SW480 (cell line): ENCODE measurements around the gene GNAI1.

ENCODE experiments used
- DNase-seq: peaks from one replicate; pipeline ENCODE4 v3.0.0-alpha.2; 2016; ENCODE audit warnings: low spot score

Gene GNAI1

DNA sequence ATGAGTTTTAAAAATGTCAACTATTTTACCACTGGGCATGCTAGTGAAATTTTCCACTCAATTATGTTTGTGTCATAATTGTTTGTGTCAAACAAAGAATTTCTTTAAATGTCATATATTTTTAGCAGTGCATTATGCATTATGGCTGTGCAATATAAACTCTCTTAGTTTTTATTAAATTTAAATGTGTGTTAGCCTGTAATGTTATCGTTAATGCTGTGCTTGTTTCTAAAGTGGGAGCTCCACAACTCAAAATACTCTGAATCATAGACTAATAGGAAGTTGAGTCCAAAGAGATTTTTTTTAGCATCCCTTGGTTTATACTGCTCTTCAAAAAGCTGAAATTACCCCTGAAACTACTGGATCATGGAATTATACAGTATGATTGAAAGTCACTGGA, 26.8 kb downstream of the GNAI1 start:
- DNase-seq: no peak

DNA sequence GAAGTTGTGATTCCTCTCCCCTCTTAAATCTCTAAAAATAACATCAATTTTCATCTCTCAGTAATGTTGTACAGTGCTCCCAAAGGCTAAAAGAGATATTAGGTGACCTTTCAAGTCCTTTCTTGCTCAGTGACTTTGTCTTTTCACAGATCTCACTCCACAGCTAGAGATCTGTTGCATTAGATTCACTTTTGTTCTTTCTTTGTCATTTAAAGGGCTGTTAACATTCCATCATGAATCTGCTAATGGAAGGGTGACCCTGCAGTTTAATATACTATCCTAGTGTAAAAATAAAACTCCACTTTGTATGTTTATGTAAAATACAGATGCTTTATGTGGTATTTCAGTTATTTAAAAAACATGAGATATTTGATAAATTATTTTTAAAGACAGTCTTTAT, 30.5 kb downstream of the GNAI1 start:
- DNase-seq: no peak

GRCh38 chr7:80170445-80170844, 35.8 kb downstream of the GNAI1 start:
- no peak for DNase-seq

DNA sequence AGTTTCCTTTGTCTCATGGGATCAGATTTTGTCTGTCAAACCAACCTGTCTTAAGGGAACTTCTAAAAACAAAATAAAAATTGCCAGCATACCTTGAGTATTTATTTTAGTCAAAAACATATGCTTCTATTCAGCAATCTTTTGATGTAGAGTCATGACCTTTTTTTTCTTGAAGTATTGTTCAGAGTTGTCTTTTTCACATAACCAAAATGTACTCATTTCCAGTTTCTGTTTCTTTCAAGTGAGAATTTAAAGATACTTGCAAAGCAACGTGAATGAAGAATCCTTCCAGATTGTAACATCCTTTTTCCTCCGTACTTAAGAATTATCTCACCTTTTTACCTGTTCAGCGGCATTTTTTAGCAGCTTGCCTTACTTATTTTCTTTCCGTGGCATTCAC, 37.8 kb downstream of the GNAI1 start:
- DNase-seq: no peak

DNA sequence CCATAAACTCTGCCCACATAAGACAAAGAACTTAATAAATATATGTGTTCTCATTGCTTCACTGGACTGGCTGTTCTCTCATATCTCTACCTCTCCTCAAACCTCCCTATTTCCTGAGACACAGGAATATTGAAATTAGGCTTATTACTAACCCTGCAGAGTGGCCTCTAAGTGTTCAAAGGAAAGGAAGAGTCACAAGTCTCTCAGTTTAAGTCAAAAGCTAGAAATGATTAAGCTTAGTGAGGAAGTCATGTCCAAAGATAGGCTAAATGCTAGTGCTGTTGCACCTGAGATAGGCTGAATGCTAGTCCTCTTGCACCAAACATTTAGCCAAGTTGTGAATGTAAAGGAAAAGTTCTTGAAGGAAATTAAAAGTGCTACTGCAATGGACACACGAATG, 41.1 kb downstream of the GNAI1 start:
- DNase-seq: no peak

DNA sequence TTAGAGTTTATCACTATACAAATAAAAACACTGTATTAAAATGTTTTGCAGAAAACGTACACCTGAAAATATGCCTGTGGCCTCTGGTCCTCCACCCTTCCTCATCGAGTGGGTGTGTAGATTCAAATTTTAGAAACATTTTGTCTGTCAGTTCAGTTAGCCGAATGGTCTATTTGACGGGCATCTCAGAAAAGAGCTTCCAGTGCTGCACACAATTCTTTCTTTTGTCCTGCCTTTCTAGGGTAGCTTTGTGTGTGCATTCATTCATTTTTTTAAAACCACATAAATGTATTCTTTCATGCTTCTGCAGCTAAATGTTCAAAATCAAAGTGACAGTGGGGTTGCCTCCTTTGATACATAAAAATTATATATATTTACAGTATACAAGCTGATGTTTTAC, 46.8 kb downstream of the GNAI1 start:
- DNase-seq: no peak

DNA sequence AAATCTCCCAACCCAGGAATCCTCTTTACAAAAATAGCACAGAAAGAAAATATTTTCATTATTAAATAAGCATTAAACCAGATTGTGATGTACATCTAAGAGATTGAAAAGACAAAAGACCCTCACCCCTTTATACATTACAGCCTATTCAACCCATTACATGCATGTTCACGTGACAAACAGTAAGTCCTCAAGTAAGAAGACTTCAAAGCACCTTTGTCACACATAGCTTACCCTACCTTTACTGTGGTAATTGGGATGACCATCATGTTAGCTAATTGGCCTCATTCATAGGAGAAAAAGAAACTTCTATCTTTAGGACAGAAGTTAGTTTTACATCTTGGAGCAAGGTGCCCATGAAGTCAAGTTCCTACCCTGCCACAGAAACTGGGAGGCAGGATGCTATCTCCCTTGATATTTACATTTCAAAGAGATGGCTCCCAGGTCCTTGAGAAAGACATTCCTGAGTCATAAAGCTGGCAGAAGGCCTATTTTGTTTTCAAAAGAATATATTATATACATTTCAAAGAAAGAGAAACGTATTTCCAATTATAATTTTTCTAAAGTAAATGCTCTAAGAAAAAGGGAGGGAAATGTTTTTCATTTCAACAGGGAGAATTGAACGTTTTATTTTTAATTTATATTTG, 48.1 kb downstream of the GNAI1 start:
- no peak for DNase-seq

DNA sequence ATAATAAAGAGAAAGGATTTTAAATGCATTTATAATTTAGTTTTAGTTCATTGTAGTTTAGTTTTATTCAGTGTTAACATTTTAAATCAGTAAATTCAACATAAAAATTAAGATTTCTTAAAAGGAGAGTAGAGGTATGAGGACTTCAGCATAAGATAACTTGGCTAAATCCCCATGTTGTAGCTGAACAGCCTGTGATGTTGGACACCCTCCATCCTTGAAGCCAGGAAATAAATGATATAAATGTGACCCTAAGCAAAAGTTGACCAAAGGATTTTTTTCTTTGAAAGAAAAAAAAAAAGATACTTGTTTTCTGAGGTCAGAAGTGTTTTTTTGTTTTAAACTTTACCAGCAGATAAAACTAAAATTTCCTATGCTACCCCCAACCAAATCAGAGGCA, 48.7 kb downstream of the GNAI1 start:
- DNase-seq: no peak

GRCh38 chr7:80183900-80184685, 49.5 kb downstream of the GNAI1 start:
- no peak for DNase-seq

DNA sequence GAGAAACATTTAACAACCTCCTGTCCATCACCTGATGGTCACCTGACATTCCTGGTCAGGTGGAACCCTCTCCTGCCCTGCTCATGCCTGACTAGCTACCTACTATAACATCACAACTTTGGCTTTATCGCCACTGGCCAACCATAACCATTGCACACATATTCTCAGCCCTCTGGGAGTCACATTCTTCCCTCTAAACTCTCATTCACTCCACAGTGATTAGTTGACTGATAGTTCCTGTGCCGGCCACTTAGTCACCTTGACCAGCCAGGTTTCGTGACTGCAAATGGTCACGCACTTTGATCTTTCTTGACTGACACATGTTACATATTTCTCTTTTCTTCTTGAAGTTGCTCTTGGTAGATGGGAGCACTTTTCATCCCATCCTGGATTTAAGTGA, 50.1 kb downstream of the GNAI1 start:
- DNase-seq: no peak

- no peak for DNase-seq
Observed at GRCh38 chr7:80185571-80185970, 50.9 kb downstream of the GNAI1 start.

DNA sequence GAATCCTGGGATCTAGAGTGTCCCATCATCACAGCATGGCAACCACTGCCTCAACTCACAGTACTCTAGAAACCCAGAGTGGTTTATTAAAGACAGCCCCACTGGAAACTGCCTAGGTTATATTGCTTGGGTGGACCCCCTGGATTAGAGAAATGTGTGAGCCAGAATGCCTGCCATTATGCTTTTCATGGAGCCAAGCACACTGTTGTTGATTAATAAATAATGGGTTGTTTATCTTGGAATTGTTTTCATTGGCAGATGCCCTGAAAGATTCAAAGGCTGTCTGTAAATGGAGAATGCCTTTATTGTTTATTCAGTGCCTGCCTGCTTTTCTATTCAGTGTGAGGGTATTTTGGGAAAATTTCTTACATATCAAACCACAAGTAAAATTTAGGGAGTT, 52.1 kb downstream of the GNAI1 start:
- no peak for DNase-seq

GRCh38 chr7:80187279-80187678, 52.6 kb downstream of the GNAI1 start:
- no peak for DNase-seq

- DNase-seq: no peak
Observed at GRCh38 chr7:80187727-80188126, 53.1 kb downstream of the GNAI1 start.

DNA sequence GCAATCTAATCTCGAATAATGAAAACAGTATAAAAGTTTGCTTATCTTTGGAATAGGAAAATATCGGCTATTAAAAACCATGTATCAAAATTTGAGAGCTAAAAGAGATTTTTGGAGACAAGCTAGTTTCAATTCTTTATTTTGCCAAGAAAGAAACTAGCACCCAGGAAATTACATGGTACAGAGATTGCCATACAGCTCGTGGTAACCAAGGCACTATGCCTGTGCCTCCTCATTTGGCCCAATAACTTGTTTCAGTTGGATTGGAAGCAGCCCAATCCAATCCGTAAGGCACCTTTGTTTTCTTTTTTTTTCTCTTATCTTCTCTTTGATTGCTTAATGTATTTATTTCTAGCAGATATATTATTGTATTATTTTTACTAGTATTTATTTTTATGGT, 55.0 kb downstream of the GNAI1 start:
- no peak for DNase-seq

DNA sequence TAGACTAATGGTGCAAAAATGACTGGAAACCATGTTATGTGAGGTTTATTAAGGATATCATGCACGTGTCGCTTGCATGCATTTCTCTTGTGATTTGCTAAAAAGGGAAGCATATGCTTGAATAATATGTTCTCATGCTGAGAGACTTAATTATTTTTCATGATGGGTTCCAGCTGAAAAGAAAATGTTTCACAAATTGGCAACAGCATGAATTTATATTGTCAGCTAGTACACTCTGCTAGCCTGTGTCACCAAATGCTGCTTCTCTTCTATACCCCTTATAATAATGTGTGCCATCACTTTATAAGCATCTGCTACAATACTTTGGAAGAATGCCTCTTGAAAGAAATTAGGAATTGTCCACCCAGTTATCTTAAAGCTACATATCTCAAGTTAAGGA, 63.0 kb downstream of the GNAI1 start:
- DNase-seq: no peak

GRCh38 chr7:80199051-80199450, 64.4 kb downstream of the GNAI1 start:
- no peak for DNase-seq

DNA sequence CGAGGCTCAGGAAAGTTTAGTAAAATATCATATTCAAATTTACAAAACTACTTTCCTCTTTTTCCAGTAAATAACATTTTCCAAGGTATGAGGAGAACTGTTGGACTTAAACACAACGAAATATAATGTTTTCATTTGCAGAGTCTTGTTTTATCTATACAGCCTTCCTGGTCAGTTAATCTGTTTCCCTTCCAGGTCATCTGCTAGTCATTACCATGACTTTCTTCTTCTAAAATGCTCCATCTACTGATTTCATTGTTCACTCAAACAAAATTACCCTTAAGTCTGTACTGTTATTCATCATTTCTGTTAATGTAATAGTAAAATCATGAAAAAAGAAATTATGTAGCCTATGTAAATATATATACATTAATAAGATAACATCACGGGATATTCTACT, 69.8 kb downstream of the GNAI1 start:
- no peak for DNase-seq

DNA sequence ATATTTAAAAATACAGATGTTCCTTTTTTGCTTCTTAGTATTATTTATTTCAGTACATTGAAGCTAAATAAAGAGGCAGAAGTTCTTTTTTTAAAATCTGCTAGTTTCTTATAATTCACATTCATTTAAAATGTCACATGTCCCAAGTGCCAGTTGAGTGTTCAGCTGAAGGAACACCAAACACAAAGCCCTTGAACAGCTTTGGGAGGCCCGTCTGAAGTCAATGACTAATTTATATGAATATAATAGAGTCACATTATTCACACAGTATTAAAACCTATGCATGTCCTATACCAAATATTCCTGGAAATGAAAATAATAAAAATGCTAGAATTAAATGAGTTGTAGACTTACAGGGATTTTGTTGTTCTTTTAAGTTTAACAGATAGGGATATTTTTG, 70.3 kb downstream of the GNAI1 start:
- DNase-seq: no peak

- no peak for DNase-seq
Observed at GRCh38 chr7:80206763-80207162, 72.1 kb downstream of the GNAI1 start.

DNA sequence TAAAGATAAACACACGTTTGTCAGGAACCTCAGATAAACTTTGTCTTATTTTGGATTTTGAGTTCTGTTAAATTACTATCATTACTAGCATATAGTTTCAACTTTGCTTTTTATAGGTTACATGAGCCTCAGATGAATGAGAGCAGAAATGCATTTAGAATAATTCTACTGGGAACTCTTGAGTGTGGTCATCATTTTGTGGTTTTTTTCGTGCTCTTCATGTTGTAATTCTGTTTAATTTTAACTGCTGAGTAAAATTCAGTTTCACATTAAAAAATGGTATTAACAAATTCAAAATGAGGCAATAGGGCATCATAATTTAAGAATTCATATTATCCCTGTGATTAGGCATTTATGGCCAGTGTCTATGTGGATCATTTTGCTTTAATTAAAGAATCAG, 72.9 kb downstream of the GNAI1 start:
- DNase-seq: no peak

GRCh38 chr7:80208700-80209099, 74.1 kb downstream of the GNAI1 start:
- no peak for DNase-seq

GRCh38 chr7:80210400-80210799, 75.8 kb downstream of the GNAI1 start:
- DNase-seq: peak; percentile 89

DNA sequence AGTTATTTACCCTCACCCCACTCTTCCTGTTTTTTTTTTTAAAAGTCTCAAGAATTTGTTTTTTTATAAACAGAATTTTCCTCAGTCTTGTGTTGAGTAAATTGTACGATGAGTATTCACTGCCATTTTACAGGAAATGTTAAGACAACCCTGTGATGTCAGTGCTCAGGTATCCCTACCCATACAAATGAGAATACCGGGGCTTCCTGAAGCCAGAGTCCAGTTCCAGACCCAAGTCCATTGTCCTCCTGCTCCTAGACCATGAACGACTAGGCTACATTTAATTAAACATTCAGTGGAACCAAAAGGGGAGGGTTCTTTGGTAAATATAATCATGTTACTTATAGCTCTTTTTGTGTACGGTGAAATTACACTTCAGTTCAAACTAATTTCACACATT, 79.2 kb downstream of the GNAI1 start:
- no peak for DNase-seq
